ENCODE data around the gene ASH1L. TPM values are rescaled to one million over a fixed set of nuclear protein-coding genes. Genes with fewer than 3 reads are reported as not detected.

ASH1L gene
- total RNA-seq, 1 experiment from 2014 or later = 30.5 TPM

DNA sequence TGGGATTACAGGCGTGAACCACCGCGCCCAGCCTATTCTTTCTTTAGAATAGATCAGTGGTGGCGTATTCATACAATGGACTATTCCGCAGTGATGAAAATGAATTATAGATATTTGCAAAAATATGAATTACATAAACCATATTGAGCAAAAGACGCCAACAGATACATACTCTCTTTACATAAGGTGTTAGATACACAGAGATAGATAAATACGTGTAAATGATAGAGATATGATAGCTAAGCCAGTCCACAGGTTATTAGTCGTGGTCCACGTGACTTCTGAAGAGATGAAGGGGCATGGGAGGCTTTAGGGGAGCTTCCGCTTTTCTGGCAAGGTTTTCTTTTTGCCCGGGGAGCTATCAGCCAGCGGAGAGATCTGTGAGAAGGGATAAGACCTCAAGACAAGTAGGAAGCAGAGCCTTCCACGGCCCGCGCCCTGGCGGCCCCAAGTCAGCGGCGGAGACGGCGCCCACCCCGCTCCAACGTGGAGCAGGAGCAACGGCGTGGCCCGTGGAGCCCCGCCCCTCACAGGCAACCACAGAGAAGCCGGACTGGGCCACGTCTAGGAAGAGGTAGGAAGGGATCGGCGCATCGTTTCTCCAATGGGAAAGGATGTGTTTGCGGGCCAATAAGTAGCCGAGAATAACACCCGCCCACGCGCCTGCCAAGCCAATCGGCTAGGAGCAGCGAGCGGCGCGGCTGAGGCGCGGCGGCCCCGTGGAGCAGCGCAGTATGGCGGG lies 47.1 kb upstream of the ASH1L start, which contains the start of gene MSTO1:
Gene MSTO1, plus strand, starts transcription at position 704 of the 742 bp plus-strand sequence. Its CDS starts 31 bp downstream, at position 735.
- Histone ChIP-seq H3K4me2 (ENCODE audit: low read length) (peak within 1 kb of the TSS; percentile 75), H3K4me3 (replicated peaks in 1 of 2; ENCODE audit: low read depth in 1 of 2, low read length in 2 of 2) (peak within 1 kb of the TSS; percentile 49 to 63), H3K4me1 (ENCODE audit: control insufficient read depth in 1 of 2, insufficient read depth in 2 of 2, low read length in 2 of 2) (peaks cover 0 to 8% of the 10 kb centered on the region in 2 experiments; a peak in 2 of 4 replicates), H3K9me3 (ENCODE audit: control insufficient read depth in 1 of 2, insufficient read depth in 1 of 2, low read depth in 1 of 2, low read length in 2 of 2) (no peaks in the 10 kb centered on the region), H2AFZ (ENCODE audit: low read depth, low read length, poor library complexity, severe bottlenecking) (no peak within 1 kb of the TSS), H3K9ac (ENCODE audit: low read length) (peak within 1 kb of the TSS; percentile 81), H3K9me2 (ENCODE audit: insufficient read depth) (no peaks in the 10 kb centered on the region), H3K27ac (ENCODE audit: low read depth, low read length) (peak within 1 kb of the TSS; percentile 93), H3K36me3 (ENCODE audit: control insufficient read depth in 1 of 2, insufficient read depth in 2 of 2, low read length in 2 of 2) (peaks cover 0 to 6% of the 10 kb centered on the region in 2 experiments; a peak in 1 of 4 replicates), H3K27me3 (ENCODE audit: insufficient read depth, low read length) (no peaks in the 10 kb centered on the region), H4K20me1 (ENCODE audit: insufficient read depth) (no peaks in the 10 kb centered on the region), H3K79me2 (ENCODE audit: insufficient read depth, low read length) (no peaks in the 10 kb centered on the region)
- intact Hi-C loops (cut with micrococcal nuclease) = no loop called here
- ChIA-PET CTCF (interaction anchor here (0.6 kb wide), 1 partner anchor 14 kb away, joined by 3 read pairs; no protein-coding TSS in a partner anchor), POLR2A (no interaction called here), RAD21 (ENCODE audit: low non-redundant PET in 1 of 2, low total read pairs in 2 of 2, uncharacterized antibody in 2 of 2, unreplicated experiment in 2 of 2) (no interaction called here)
- peak; percentile 96 for ATAC-seq
- TSS peak; percentile 99 for BruUV-seq (replicated peaks)
- DNase-seq (ENCODE audit: low read depth, low spot score) = peak; percentile 95
- TF ChIP-seq ELF1 (IDR thresholded peaks at IDR 0.05; ENCODE audit: borderline replicate concordance, low read depth) (0 out of 2 replicates have a peak, but pooled peaks have one; percentile 30), JUND (IDR thresholded peaks at IDR 0.05) (no peak), ZNF274 (IDR thresholded peaks at IDR 0.05; ENCODE audit: low read depth, low read length) (no peak), EZH2phosphoT487 (IDR thresholded peaks at IDR 0.05; ENCODE audit: borderline replicate concordance) (no peak), MAX (IDR thresholded peaks at IDR 0.05) (peak; percentile 95), CEBPB (IDR thresholded peaks at IDR 0.05; ENCODE audit: low read depth) (no peak), CBX3 (IDR thresholded peaks at IDR 0.05; ENCODE audit: low read depth) (no peak), RAD21 (IDR thresholded peaks at IDR 0.05; ENCODE audit: low read depth) (no peak), SIN3A (IDR thresholded peaks at IDR 0.05; ENCODE audit: low read depth) (peak; percentile 72), SRF (IDR thresholded peaks at IDR 0.05; ENCODE audit: low read depth) (no peak), TCF7L2 (IDR thresholded peaks at IDR 0.05; ENCODE audit: borderline replicate concordance, extremely low read depth, insufficient read depth, insufficient read length) (peak; percentile 36), YY1 (IDR thresholded peaks at IDR 0.05; ENCODE audit: extremely low read depth, insufficient replicate concordance, low read depth, low read length) (no peak), FOSL1 (IDR thresholded peaks at IDR 0.05; ENCODE audit: low read depth) (no peak), ZFX (IDR thresholded peaks at IDR 0.05) (no peak; the same call in 1 of the 2 replicates), EGR1 (IDR thresholded peaks at IDR 0.05; ENCODE audit: low read depth) (peak; percentile 91), ZBTB33 (IDR thresholded peaks at IDR 0.05; ENCODE audit: extremely low read depth, insufficient replicate concordance, low read length) (no peak)
- TF ChIP-seq, protein P1, sequence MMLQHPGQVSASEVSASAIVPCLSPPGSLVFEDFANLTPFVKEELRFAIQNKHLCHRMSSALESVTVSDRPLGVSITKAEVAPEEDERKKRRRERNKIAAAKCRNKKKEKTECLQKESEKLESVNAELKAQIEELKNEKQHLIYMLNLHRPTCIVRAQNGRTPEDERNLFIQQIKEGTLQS (IDR thresholded peaks at IDR 0.05) = no peak
- TF ChIP-seq, protein P2, sequence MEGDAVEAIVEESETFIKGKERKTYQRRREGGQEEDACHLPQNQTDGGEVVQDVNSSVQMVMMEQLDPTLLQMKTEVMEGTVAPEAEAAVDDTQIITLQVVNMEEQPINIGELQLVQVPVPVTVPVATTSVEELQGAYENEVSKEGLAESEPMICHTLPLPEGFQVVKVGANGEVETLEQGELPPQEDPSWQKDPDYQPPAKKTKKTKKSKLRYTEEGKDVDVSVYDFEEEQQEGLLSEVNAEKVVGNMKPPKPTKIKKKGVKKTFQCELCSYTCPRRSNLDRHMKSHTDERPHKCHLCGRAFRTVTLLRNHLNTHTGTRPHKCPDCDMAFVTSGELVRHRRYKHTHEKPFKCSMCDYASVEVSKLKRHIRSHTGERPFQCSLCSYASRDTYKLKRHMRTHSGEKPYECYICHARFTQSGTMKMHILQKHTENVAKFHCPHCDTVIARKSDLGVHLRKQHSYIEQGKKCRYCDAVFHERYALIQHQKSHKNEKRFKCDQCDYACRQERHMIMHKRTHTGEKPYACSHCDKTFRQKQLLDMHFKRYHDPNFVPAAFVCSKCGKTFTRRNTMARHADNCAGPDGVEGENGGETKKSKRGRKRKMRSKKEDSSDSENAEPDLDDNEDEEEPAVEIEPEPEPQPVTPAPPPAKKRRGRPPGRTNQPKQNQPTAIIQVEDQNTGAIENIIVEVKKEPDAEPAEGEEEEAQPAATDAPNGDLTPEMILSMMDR (IDR thresholded peaks at IDR 0.05 in 2 of 3, conservative IDR thresholded peaks at IDR 0.05 in 1 of 3; ENCODE audit: borderline replicate concordance in 1 of 3, insufficient read depth in 1 of 3, low read depth in 2 of 3, low read length in 2 of 3) = no peak
- TF ChIP-seq, protein P3, sequence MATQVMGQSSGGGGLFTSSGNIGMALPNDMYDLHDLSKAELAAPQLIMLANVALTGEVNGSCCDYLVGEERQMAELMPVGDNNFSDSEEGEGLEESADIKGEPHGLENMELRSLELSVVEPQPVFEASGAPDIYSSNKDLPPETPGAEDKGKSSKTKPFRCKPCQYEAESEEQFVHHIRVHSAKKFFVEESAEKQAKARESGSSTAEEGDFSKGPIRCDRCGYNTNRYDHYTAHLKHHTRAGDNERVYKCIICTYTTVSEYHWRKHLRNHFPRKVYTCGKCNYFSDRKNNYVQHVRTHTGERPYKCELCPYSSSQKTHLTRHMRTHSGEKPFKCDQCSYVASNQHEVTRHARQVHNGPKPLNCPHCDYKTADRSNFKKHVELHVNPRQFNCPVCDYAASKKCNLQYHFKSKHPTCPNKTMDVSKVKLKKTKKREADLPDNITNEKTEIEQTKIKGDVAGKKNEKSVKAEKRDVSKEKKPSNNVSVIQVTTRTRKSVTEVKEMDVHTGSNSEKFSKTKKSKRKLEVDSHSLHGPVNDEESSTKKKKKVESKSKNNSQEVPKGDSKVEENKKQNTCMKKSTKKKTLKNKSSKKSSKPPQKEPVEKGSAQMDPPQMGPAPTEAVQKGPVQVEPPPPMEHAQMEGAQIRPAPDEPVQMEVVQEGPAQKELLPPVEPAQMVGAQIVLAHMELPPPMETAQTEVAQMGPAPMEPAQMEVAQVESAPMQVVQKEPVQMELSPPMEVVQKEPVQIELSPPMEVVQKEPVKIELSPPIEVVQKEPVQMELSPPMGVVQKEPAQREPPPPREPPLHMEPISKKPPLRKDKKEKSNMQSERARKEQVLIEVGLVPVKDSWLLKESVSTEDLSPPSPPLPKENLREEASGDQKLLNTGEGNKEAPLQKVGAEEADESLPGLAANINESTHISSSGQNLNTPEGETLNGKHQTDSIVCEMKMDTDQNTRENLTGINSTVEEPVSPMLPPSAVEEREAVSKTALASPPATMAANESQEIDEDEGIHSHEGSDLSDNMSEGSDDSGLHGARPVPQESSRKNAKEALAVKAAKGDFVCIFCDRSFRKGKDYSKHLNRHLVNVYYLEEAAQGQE (IDR thresholded peaks at IDR 0.05; ENCODE audit: low read depth) = no peak

All from HCT116 (cell line).